ENCODE measurements around the gene ADARB2.
A peak's percentile ranks its signal among the peaks of the same experiment; 100 is the strongest.

ADARB2 gene

DNA sequence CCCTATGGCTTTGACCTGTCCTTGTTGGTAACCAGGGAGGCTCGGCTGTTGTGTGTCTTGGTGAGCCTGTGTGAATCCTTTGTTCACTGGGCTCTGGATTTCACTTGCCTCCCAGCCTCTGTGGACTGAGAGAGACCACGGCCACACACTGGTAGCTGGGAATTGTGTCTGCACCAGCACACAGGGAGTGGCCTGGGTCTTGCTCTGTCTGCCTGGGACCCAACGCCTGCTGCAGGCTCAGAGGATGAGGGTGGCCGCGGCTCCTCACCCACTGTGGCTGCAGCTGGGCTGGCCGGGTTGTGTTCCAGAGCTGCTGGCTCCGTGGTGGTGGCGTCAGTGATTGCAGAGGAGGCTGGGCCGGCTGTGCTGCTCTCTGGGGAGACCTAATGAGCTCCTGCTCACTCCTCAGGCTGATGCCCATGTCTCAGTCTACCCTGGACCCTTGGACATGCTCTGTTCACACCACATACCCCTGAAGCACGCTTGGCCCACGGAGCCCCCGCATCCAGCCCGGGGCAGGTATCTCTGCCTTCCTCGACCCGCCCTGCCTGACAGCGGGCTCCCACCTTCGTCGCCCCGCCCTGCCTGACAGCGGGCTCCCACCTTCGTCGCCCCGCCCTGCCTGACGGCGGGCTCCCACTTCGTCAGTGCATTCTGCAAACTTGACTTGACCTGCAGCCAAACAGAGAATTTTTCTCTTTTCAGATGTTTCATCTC, 328.5 kb downstream of the ADARB2 start:
- Histone ChIP-seq H2BK12ac (ENCODE audit: low read length) (peak overlapping the region; percentile 87), H3K23ac (ENCODE audit: low read depth, low read length, poor library complexity) (no peak overlapping the region), H3K79me1 (ENCODE audit: low read depth, low read length) (no peaks in the 10 kb centered on the region), H4K8ac (ENCODE audit: low read depth, low read length) (no peak overlapping the region), H2AK5ac (ENCODE audit: low read depth, low read length) (peak overlapping the region; percentile 92), H3K27ac (replicated peaks; ENCODE audit: low read length) (no peak overlapping the region), H3K27me3 (ENCODE audit: control insufficient read depth in 3 of 3, insufficient read depth in 3 of 3, low read depth in 1 of 3, low read length in 3 of 3) (peaks cover 0 to 4% (median 0%) of the 10 kb centered on the region in 3 experiments), H3K4me2 (ENCODE audit: insufficient read depth, low read length, poor library complexity, severe bottlenecking) (no peak overlapping the region), H4K91ac (ENCODE audit: low read depth, low read length, poor library complexity) (peak overlapping the region; percentile 85), H3K4me1 (ENCODE audit: control insufficient read depth in 2 of 2, insufficient read depth in 1 of 2, low read depth in 1 of 2, low read length in 2 of 2) (no peaks in the 10 kb centered on the region), H3K9ac (ENCODE audit: low read depth, low read length, poor library complexity) (no peak overlapping the region), H3K9me3 (replicated peaks in 1 of 2; ENCODE audit: control insufficient read depth in 2 of 2, insufficient read depth in 1 of 2, low read depth in 1 of 2, low read length in 2 of 2) (no peaks in the 10 kb centered on the region), H2BK120ac (ENCODE audit: low read depth, low read length) (peak overlapping the region; percentile 25), H3K18ac (ENCODE audit: low read length) (peak overlapping the region; percentile 77), H2BK5ac (ENCODE audit: low read length) (no peak overlapping the region), H3K14ac (ENCODE audit: low read length) (no peak overlapping the region), H2BK15ac (ENCODE audit: low read length) (no peak overlapping the region), H3K4me3 (ENCODE audit: low read length in 2 of 2) (no peak overlapping the region), H3K4ac (ENCODE audit: low read length) (no peak overlapping the region), H2AFZ (ENCODE audit: low read length) (no peak overlapping the region), H3K36me3 (replicated peaks in 1 of 2; ENCODE audit: control insufficient read depth in 2 of 2, insufficient read depth in 2 of 2, low read length in 2 of 2) (no peaks in the 10 kb centered on the region)
- no peak for DNase-seq (ENCODE audit: low spot score)
- WGBS, 2 donors (ENCODE audit: extremely low coverage in 2 of 2, insufficient read length in 2 of 2, insufficient replicate concordance in 1 of 2), result no CpG with 5 or more reads among the region's 26 CpGs

DNA sequence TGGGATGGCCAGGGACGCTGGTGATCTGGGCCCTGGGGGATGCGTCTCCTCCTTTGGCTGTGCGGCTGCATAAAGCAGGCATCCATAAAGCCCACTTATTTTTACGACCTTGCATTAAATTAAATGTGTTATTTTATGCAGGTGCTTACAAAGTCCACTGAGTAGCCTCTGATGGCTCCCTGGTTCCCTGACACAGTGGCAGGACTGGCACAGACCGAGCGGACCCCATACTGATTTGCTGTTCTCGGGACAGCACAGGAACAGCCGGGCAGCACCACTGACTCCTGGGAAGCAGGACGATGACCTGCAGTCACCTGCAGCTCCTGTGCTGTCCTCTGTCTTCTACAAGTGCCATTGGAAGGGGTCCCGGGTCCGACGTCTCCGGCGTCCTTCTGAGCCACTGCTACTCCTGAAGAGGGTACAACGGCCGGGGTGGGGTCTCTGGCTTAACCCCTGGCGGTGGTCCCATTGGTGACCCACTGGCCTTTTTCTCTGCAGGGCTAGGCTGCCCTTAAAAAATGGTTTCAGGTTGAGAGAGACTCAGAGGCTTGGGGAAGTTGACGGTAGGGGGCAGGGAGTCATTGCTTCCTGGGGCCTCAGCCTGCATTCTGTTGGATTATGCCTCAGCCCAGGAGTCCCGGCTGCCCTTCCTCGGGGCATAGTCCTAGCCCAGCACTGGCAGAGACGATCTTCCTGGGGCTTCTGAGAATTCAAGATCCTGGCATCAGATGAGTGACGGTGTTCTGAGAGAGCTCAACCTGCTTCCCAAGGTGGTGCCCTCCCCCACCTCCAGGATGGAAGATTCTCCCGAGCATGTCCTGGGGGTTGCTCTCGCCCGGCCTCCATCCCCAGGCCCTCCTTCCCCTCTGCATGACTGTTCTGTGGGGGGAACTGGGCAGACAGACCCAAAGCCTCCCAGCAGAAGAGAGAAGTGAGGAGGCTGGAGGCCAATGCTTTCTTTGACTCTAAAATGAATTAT, 330.1 kb downstream of the ADARB2 start:
- Histone ChIP-seq H3K18ac (ENCODE audit: low read length) (peak overlapping the region; percentile 4), H3K4me1 (ENCODE audit: control insufficient read depth in 2 of 2, insufficient read depth in 1 of 2, low read depth in 1 of 2, low read length in 2 of 2) (no peaks in the 10 kb centered on the region), H2BK15ac (ENCODE audit: low read length) (no peak overlapping the region), H2BK120ac (ENCODE audit: low read depth, low read length) (no peak overlapping the region), H4K8ac (ENCODE audit: low read depth, low read length) (no peak overlapping the region), H2BK12ac (ENCODE audit: low read length) (no peak overlapping the region), H2AFZ (ENCODE audit: low read length) (no peak overlapping the region), H3K4ac (ENCODE audit: low read length) (no peak overlapping the region), H3K14ac (ENCODE audit: low read length) (no peak overlapping the region), H3K4me3 (ENCODE audit: low read length in 2 of 2) (no peak overlapping the region), H3K23ac (ENCODE audit: low read depth, low read length, poor library complexity) (no peak overlapping the region), H4K91ac (ENCODE audit: low read depth, low read length, poor library complexity) (no peak overlapping the region), H2BK5ac (ENCODE audit: low read length) (no peak overlapping the region), H3K9me3 (replicated peaks in 1 of 2; ENCODE audit: control insufficient read depth in 2 of 2, insufficient read depth in 1 of 2, low read depth in 1 of 2, low read length in 2 of 2) (no peaks in the 10 kb centered on the region), H3K36me3 (replicated peaks in 1 of 2; ENCODE audit: control insufficient read depth in 2 of 2, insufficient read depth in 2 of 2, low read length in 2 of 2) (no peaks in the 10 kb centered on the region), H2AK5ac (ENCODE audit: low read depth, low read length) (peak overlapping the region; percentile 33), H3K4me2 (ENCODE audit: insufficient read depth, low read length, poor library complexity, severe bottlenecking) (no peak overlapping the region), H3K27me3 (ENCODE audit: control insufficient read depth in 3 of 3, insufficient read depth in 3 of 3, low read depth in 1 of 3, low read length in 3 of 3) (peaks cover 0 to 4% (median 0%) of the 10 kb centered on the region in 3 experiments), H3K27ac (replicated peaks; ENCODE audit: low read length) (no peak overlapping the region), H3K79me1 (ENCODE audit: low read depth, low read length) (no peaks in the 10 kb centered on the region), H3K9ac (ENCODE audit: low read depth, low read length, poor library complexity) (no peak overlapping the region)
- no CpG with 5 or more reads among the region's 25 CpGs for WGBS, 2 donors (ENCODE audit: extremely low coverage in 2 of 2, insufficient read length in 2 of 2, insufficient replicate concordance in 1 of 2)
- no peak for DNase-seq (ENCODE audit: low spot score)

DNA sequence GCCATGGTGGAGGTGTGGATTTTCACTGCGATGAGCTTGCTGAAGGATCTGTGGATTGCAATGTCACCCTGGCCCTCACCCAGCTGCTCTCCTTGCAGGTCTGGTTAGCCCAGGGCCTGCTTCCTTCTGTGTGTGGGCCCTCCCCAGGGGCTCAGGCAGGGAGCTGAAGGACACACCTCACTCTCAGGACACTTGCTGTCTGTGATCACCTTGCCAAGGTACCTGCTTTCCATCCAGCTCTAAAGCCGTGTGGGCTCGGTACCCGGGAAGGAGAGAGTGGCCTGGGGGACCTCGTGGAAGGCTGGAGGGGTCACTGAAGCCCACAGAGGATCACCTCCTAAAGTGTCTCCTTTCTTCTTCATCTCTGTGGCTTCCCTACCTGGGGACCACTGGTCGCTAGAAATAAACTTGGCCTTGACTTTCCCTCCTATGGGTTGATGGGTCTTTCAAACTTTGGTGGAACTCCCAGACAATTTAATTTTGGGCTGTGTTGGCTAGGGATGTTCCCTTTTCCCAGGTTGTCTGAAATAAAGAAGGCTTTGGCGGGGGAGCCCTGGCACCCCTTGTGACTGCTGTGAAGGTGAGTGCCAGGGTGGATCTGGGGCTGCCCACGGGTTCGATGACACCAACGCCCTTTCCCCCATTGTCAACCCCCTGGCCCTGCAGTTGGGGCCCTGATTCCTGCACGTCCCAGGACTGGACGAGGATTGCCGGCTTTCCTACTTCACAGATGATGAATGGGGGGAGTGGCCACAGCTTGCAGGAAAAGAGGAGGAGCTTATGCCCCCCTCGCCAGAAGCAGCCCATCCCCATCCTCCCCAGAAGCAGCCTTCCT, 331.0 kb downstream of the ADARB2 start:
- DNase-seq (ENCODE audit: low spot score), result no peak
- WGBS, 2 donors (ENCODE audit: extremely low coverage in 2 of 2, insufficient read length in 2 of 2, insufficient replicate concordance in 1 of 2), result no CpG with 5 or more reads among the region's 14 CpGs
- no peak overlapping the region for H2BK12ac ChIP-seq (ENCODE audit: low read length)

More for the DNA sequence above, 331.0 kb downstream of the ADARB2 start:
- Histone ChIP-seq H3K27ac (replicated peaks; ENCODE audit: low read length) (no peak overlapping the region), H3K36me3 (replicated peaks in 1 of 2; ENCODE audit: control insufficient read depth in 2 of 2, insufficient read depth in 2 of 2, low read length in 2 of 2) (no peaks in the 10 kb centered on the region), H2AFZ (ENCODE audit: low read length) (no peak overlapping the region), H3K14ac (ENCODE audit: low read length) (no peak overlapping the region), H3K23ac (ENCODE audit: low read depth, low read length, poor library complexity) (no peak overlapping the region), H2BK120ac (ENCODE audit: low read depth, low read length) (no peak overlapping the region), H3K9me3 (replicated peaks in 1 of 2; ENCODE audit: control insufficient read depth in 2 of 2, insufficient read depth in 1 of 2, low read depth in 1 of 2, low read length in 2 of 2) (no peaks in the 10 kb centered on the region), H2AK5ac (ENCODE audit: low read depth, low read length) (peak overlapping the region; percentile 13), H4K8ac (ENCODE audit: low read depth, low read length) (no peak overlapping the region), H3K9ac (ENCODE audit: low read depth, low read length, poor library complexity) (no peak overlapping the region), H3K27me3 (ENCODE audit: control insufficient read depth in 3 of 3, insufficient read depth in 3 of 3, low read depth in 1 of 3, low read length in 3 of 3) (no peaks in the 10 kb centered on the region), H3K4me3 (ENCODE audit: low read length in 2 of 2) (no peak overlapping the region), H3K4ac (ENCODE audit: low read length) (no peak overlapping the region), H3K18ac (ENCODE audit: low read length) (peak overlapping the region; percentile 5), H2BK5ac (ENCODE audit: low read length) (no peak overlapping the region), H3K4me1 (ENCODE audit: control insufficient read depth in 2 of 2, insufficient read depth in 1 of 2, low read depth in 1 of 2, low read length in 2 of 2) (no peaks in the 10 kb centered on the region), H3K4me2 (ENCODE audit: insufficient read depth, low read length, poor library complexity, severe bottlenecking) (no peak overlapping the region), H4K91ac (ENCODE audit: low read depth, low read length, poor library complexity) (no peak overlapping the region), H2BK15ac (ENCODE audit: low read length) (no peak overlapping the region), H3K79me1 (ENCODE audit: low read depth, low read length) (no peaks in the 10 kb centered on the region)
